Ecto neural progenitor cell (in vitro differentiated cells): ENCODE measurements around the gene CLDN7.

ENCODE experiments used
- DNase-seq: peaks from one replicate; pipeline ENCODE4 v3.0.0-alpha.2; 2018; ENCODE audit warnings: low spot score

CLDN7 gene

DNA sequence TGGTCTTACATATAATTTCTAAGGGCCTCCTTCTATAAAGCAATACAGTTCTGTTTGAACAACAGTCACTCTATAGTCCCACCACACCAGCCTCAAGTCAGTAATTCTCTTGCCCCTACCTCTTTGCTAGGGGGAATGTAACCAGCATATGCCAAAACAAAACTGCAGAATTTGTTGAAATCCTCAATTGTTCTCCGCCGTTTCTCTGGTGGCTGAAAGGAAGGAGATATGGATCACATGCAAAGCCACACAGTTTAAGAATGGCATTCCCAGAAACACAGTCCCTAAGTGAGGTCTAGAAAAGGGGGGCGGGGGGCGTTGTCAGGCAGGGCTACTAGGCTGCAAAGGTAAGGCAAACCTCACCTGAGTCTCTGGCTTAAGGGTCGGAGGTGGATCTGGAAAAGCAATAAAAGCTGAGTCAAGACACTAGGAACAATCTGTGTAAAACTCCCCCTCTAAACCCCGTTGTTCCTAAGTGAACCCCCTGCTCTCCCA is 25.0 kb downstream of the CLDN7 start:
- no peak for DNase-seq

- DNase-seq = no peak
These were observed 25.5 kb downstream of the CLDN7 start for GRCh38 chr17:7236808-7237207.

DNA sequence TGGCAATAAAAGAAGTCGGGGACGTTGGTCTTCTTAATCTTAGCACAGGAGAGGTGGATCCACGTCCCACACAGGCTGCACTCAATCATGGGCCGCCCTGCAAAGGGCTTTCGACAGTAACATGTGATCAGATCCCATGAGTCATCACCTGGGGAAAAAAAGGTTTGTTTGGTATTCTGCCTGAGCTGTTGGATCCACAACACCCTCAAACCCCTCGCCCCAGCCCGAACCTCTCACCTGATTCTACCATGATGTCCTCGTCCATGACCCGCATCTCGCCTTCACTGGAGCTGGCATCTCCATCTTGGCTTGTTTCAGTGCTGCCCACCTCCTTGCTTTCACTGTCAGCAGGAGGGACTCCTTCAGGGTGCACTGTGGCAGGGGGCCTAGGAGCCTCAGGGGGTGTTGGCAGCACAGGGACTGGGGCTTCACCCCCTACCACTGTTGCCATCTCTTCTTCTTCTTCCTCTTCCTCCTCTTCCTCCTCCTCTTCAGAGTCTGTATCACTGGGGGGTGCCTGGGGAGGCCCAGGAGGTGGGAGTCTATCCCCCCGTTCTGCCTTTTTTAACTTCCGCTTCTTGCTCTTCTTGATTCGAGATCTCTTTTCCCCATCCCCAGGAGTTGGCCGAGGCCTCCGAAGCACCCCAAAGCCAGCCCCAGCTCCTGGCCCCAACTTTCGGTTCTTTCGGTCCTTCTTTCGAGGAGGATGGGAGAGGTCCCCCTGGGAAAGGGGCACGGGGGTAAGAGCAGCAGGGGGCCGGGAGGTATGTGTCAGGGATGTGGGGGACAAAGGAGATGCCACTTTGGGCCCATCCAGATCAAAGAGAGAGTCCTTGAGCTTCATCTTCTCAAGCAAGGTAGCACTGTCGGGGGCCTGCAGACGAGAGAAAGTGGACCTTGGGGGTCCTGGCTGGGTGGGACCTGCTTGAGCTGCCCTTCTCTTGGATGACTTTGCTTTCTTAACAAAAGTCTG is 26.3 kb downstream of the CLDN7 start:
- DNase-seq = no peak

GRCh38 chr17:7234083-7234951 is 28.0 kb downstream of the CLDN7 start, which contains the start of gene DVL2:
Gene DVL2 (minus strand): TSS chr17:7234517. CDS start chr17:7234262, 255 bp downstream.
- peak; percentile 99 for DNase-seq

DNA sequence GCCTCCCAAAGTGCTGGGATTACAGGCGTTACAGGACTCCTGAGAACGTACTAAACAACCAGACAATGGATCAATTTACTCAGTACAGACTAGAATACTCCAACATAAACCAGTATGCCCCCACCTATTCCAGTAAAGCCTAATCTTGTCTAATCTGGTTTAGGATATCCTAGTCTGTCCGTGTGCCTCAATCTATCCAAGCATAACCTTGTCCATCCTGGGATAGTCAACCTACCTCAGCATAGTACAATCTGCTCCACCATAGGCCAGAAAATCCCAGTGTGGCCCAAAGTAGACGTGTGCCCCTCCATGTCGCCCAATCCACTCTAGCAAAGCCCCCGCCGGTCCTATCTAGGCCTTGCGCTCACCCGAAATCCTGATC is 28.6 kb downstream of the CLDN7 start:
- no peak for DNase-seq

DNA sequence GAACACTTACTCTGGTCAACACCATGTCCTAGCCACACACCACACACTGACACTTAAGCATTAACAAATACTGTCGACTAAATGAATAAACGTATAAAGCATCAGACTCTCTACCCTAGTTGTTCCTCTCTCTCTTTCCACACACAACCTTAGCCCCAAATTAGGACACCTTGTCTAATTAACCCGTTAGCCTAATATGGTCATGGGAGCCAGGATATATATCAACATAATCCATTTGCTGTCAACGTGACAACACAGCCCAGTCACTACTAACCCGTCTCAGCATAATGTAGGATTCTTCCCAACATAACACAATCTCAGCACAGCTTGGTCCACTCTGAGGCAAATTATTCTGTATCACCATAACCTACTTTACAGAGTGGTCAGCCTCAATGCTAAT is 30.2 kb downstream of the CLDN7 start:
- DNase-seq = no peak

DNA sequence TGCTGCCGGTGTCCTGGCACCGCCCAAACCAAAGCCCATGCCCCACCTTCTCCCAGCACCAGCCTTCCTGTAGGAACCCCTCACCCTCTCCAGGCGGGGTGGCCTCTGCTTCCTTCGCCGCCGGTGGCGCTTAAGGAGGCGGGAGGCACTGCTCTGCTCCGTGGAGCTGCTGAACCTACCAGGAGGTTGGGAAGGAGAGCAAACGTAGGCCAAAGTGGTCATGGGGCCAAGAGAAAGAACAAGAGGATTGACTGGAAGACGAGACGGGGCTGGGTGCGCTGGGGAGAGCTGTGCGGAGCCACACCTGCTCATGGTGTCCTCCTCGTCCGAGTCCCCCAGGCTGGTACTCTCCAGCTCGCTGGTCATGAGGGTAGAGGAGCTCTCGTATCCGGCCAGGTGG is 32.8 kb downstream of the CLDN7 start:
- DNase-seq = no peak

- DNase-seq = no peak
These were observed 33.4 kb downstream of the CLDN7 start for GRCh38 chr17:7228920-7229319.

DNA sequence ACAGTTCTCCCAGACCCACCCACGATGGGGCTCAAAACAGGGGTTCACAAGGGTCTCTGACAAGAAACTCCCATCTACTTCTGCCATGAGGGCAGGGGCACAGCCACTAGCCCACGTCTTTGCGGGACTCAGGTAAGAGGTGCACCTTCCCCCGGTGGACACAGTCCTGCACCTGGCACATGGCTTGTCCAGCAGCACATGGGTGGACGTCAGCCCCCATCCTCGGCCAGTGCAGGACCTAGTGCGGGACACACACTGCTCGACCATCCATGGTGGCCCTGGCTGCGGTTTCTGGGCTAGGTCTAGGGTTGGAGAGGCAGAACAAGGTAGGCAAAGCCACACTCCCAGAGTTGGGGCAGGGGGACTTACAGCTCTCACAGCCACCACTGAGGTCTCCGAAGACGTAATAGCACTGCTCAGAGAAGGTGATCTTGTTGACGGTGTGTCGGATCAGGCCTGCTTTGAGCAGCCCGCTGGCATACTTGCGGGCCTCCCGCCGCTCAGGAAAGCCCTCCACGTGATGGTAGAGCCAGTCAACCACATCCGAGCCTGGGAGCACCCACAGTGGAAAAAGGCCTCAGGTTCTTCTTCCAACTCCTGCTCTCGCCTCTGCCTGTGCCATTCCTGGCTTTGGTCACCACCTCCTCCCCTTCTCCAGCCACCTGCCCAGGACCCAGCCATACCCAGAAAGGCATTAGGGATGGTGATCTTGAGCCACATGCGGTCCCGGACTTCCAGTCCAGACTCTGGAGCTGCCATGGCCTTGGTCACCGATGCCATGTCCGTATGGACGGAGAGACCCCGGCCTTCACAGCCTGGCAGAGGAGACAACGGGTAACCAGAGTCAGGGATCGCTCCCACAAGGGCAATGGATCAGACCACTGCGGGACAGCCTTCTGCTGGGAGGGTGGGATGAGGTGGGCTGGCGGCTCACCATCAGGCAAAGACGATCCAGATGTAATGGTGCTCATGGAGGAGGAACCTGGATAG is 35.3 kb downstream of the CLDN7 start:
- DNase-seq = no peak

DNA sequence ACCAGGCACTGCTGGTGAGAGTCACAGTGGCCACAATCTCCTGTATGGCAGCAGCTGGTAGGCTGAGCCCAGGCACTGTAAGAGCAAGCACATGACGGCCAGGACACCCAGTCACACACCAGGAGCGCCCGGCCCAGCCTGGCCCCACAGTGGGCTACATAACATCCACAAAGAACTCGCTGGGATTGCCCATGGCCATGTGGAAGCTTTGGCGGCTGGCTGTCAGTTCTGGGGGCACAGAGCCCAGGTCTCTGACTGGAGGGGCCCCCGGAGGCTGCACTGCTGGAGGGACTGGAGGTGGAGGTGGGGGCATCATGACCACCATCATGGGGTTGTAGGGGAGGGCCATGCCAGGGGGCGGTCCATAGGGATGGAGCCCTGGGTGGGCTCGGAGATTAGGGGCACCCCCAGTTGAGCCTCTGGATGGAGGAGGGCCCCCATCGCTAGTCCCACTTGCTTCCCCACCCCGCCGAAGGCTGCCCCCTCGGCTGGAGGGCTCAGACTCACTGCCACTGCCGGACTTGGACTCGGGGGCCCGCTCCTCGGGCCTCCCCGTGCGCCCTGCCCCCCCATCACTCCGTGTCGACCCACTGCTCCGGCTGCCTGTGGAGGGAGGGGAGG is 36.5 kb downstream of the CLDN7 start:
- no peak for DNase-seq

DNA sequence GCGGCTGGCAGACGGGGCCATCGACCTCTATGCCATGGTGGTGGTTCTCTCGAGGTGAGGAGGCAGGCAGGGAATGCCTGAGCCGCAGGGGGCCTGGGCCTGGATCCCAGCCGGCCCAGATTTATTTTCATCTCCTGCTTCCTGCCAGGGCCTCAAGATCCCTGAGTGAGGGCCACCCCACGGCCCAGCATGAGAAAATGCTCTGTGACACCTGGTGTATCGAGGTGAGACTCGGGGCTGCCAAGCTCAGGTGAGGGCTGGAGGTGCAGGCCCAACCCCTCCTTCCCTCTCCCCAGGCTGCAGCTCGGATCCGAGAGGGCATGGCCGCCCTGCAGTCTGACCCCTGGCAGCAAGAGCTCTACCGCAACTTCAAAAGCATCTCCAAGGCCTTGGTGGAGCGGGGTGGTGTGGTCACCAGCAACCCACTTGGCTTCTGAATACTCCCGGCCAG is 37.6 kb downstream of the CLDN7 start:
- no peak for DNase-seq

GRCh38 chr17:7224110-7224509 is 38.2 kb downstream of the CLDN7 start:
- no peak for DNase-seq

DNA sequence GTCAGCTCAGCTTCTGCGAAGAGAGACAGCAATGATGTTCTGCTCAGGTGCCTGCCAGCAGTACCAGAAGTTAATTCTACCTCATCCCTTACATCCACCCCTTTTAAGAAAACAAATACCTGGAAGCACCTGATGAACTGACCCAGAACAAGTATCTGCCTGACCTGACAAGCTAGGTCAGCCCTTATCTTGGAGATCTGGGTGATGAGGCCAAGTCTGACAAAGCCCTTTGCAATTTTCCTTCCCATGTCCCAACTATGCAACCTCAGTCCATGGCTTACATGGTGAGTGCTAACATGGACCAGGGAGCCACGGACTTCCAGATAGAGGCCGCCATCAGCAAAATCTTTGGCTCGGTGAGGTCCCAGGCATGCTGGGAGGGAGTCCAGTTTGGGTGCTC is 38.9 kb downstream of the CLDN7 start:
- DNase-seq = no peak

DNA sequence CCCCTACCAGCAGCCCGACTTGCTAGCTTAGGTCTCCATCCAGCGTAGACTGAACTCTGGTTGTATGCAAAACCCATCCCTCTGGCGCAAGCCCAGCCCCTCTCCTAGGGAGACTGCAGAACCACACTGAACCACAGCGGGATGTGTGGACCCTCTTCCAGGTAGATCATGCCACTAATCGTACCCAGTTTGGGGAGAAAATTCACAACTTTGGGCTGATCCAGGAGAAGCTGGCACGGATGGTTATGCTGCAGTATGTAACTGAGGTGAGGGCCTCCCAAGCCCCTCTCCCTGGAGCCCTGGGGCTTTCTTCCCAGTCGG is 39.3 kb downstream of the CLDN7 start:
- DNase-seq = no peak

- no peak for DNase-seq
These were observed 39.9 kb downstream of the CLDN7 start for GRCh38 chr17:7222093-7222971.

GRCh38 chr17:7221278-7222092 is 40.8 kb downstream of the CLDN7 start:
- DNase-seq = no peak

GRCh38 chr17:7220593-7221277 is 41.5 kb downstream of the CLDN7 start:
- no peak for DNase-seq

- DNase-seq = peak; percentile 93
These were observed 42.3 kb downstream of the CLDN7 start, which contains the start of the genes ACADVL and DLG4 for GRCh38 chr17:7219812-7220592. Gene ACADVL (plus strand): TSS chr17:7219938. CDS start chr17:7219985, 47 bp downstream. Gene DLG4 (minus strand): TSS chr17:7219836.
